Thyroid gland (tissue), 4 donors: ENCODE results near the gene IL4R. TPM values are rescaled to one million over a fixed set of nuclear protein-coding genes. Genes with fewer than 3 reads are reported as not detected.
A peak's percentile ranks its signal among the peaks of the same experiment; 100 is the strongest.

Experiments
- DNase-seq, 2 donors: peaks; one replicate each; pipeline ENCODE4 v3.0.0-alpha.2; 2019
- H3K27ac ChIP-seq, 3 donors: fragments of 200-600 bp; sonication (generic); 1 replicate in 2 of 3; 2 replicates in 1 of 3; pipeline ENCODE4 v1.5.1; 2016 to 2019; ENCODE audit warnings: mild to moderate bottlenecking in 1 of 3, moderate library complexity in 1 of 3
- H3K27me3 ChIP-seq: fragments of 200-600 bp; sonication (generic); one replicate; pipeline ENCODE4 v1.5.1; 2019
- H3K36me3 ChIP-seq, 2 donors: fragments of 200-600 bp; sonication (generic); one replicate each; pipeline ENCODE4 v1.5.1; 2016 to 2019
- H3K4me1 ChIP-seq, 2 donors: fragments of 200-600 bp; sonication (generic); one replicate each; pipeline ENCODE4 v1.5.1; 2017 to 2019
- H3K4me3 ChIP-seq, 3 donors: fragments of 200-600 bp; sonication (generic); replicated peaks in 1 of 3; 1 replicate in 2 of 3; 2 replicates in 1 of 3; pipeline ENCODE4 v1.5.1; 2016; ENCODE audit warnings: mild to moderate bottlenecking in 1 of 3
- H3K9me3 ChIP-seq: fragments of 200-600 bp; sonication (generic); one replicate; pipeline ENCODE4 v1.5.1; 2017
- CTCF ChIP-seq, 6 experiments: fragments of 200-600 bp in 3 of 6; fragments of 450-650 bp in 3 of 6; sonication (generic) in 3 of 6; IDR thresholded peaks; one replicate each; pipeline ENCODE4 v1.5.1; 2016 to 2019; ENCODE audit warnings: antibody characterized with exemption in 6 of 6, mild to moderate bottlenecking in 2 of 6, inconsistent platforms in 1 of 6, moderate library complexity in 1 of 6
- POLR2A ChIP-seq, 2 donors: fragments of 450-650 bp; IDR thresholded peaks; one replicate each; pipeline ENCODE4 v1.6.1; 2017; ENCODE audit warnings: antibody characterized with exemption in 2 of 2, mild to moderate bottlenecking in 2 of 2, moderate library complexity in 1 of 2
- WGBS, 2 donors: methylation state at CpG; one replicate each; pipeline ENCODE4 v1.1.5; 2017; 5-methylcytosine and 5-hydroxymethylcytosine counted together
- intact Hi-C: fragments of 100-400 bp; cut with DNase I; formaldehyde crosslinking; loops from one replicate; pipeline ENCODE4 v1.15.1; 2023
- total RNA-seq, 4 donors: library from RNA; depleted of rRNA; stranded (reverse); fragments of >200 nt; gene quantifications; one replicate each; pipeline ENCODE4 v1.2.3, GENCODE V29; 2016

Gene IL4R
- total RNA-seq, 4 donors from 2014 or later = 18.5 to 42.5 (median 21.7) TPM

GRCh38 chr16:27370318-27370717 is 56.5 kb downstream of the IL4R start:
- Histone ChIP-seq H3K9me3 (no peaks in the 10 kb centered on the region), H3K27ac (no peak overlapping the region), H3K36me3 (no peaks in the 10 kb centered on the region), H3K4me1 (peaks cover 3 to 13% of the 10 kb centered on the region in 2 donors), H3K4me3 (no peak overlapping the region), H3K27me3 (no peaks in the 10 kb centered on the region)
- intact Hi-C loops = loop anchor here (5.0 kb wide), 1 partner anchor 82 kb away; no protein-coding TSS in a partner anchor
- TF ChIP-seq POLR2A (IDR thresholded peaks at IDR 0.05) = no peak
- no peak for TF ChIP-seq CTCF (IDR thresholded peaks at IDR 0.05)
- no peak for DNase-seq

- H3K4me1 ChIP-seq = peaks cover 0 to 6% of the 10 kb centered on the region in 2 donors
- no peaks in the 10 kb centered on the region for H3K9me3 ChIP-seq
- H3K27ac ChIP-seq = no peak overlapping the region
- H3K36me3 ChIP-seq = no peaks in the 10 kb centered on the region
- no peaks in the 10 kb centered on the region for H3K27me3 ChIP-seq
- WGBS, 2 donors = 91% methylated on average over 3 of the region's 3 CpGs
- no peak overlapping the region for H3K4me3 ChIP-seq
- intact Hi-C loops = loop anchor here (5.0 kb wide), 1 partner anchor 79 kb away; no protein-coding TSS in a partner anchor
- TF ChIP-seq CTCF (IDR thresholded peaks at IDR 0.05) (no peak), POLR2A (IDR thresholded peaks at IDR 0.05) (no peak)
- no peak for DNase-seq
Measured at GRCh38 chr16:27373312-27373711, 59.5 kb downstream of the IL4R start.

GRCh38 chr16:27374221-27374803 is 60.5 kb downstream of the IL4R start:
- 73 to 79% methylated on average over 8 of the region's 8 CpGs for WGBS, 2 donors
- no peak overlapping the region for H3K27ac ChIP-seq
- intact Hi-C loops = loop anchor here (5.0 kb wide), 1 partner anchor 78 kb away; no protein-coding TSS in a partner anchor

GRCh38 chr16:27374804-27375425 is 61.1 kb downstream of the IL4R start:
- H3K4me3 ChIP-seq = no peak overlapping the region
- intact Hi-C loops = loop anchor here (5.0 kb wide), 1 partner anchor 77 kb away; no protein-coding TSS in a partner anchor

More at GRCh38 chr16:27374221-27374803, 60.5 kb downstream of the IL4R start:
- no peak for TF ChIP-seq POLR2A (IDR thresholded peaks at IDR 0.05)
- no peak for TF ChIP-seq CTCF (IDR thresholded peaks at IDR 0.05)
- Histone ChIP-seq H3K4me1 (peaks cover 0 to 6% of the 10 kb centered on the region in 2 donors), H3K36me3 (no peaks in the 10 kb centered on the region), H3K9me3 (no peaks in the 10 kb centered on the region), H3K4me3 (no peak overlapping the region), H3K27me3 (no peaks in the 10 kb centered on the region)
- no peak for DNase-seq

More at GRCh38 chr16:27374804-27375425, 61.1 kb downstream of the IL4R start:
- Histone ChIP-seq H3K9me3 (no peaks in the 10 kb centered on the region), H3K4me1 (peaks cover 0 to 6% of the 10 kb centered on the region in 2 donors), H3K27me3 (no peaks in the 10 kb centered on the region), H3K36me3 (no peaks in the 10 kb centered on the region), H3K27ac (peak overlapping the region in 1 of 3 donors; percentile 22)
- 22 to 25% methylated on average over 9 of the region's 9 CpGs for WGBS, 2 donors
- peak; percentile 59 to 62 for DNase-seq
- no peak for TF ChIP-seq POLR2A (IDR thresholded peaks at IDR 0.05)
- peak in 4 of 6 experiments; percentile 28 to 54 (median 47) for TF ChIP-seq CTCF (IDR thresholded peaks at IDR 0.05)
